Natural killer cell (primary cell): ENCODE results near the gene C9orf78. TPM values are rescaled to one million over a fixed set of nuclear protein-coding genes. Genes with fewer than 3 reads are reported as not detected.

ENCODE experiments used
- ATAC-seq, 3 donors: fragments of 150-1000 bp in 2 of 3; fragments of 200-7000 bp in 1 of 3; cut with Tn5 transposase; 1 replicate in 1 of 3; 2 replicates in 2 of 3; pipeline ENCODE4 v1.10.0; 2021; ENCODE audit warnings: mild to moderate bottlenecking in 2 of 3, moderate library complexity in 2 of 3
- DNase-seq, 2 donors: peaks; one replicate each; pipeline versions ENCODE4 v3.0.0 to v3.0.0-alpha.2; 2013 to 2021; ENCODE audit warnings: mixed read lengths in 1 of 2
- H3K27ac ChIP-seq: one replicate; pipeline ENCODE4 v1.5.1; 2013; ENCODE audit warnings: mild to moderate bottlenecking, low read length
- H3K27me3 ChIP-seq: one replicate; pipeline ENCODE4 v1.6.1; 2013; ENCODE audit warnings: low read length; ENCODE audit not compliant: control insufficient read depth, insufficient read depth
- H3K36me3 ChIP-seq: one replicate; pipeline ENCODE4 v1.6.1; 2013; ENCODE audit warnings: low read length; ENCODE audit not compliant: control insufficient read depth, insufficient read depth
- H3K4me1 ChIP-seq: one replicate; pipeline ENCODE4 v1.6.1; 2013; ENCODE audit warnings: low read length; ENCODE audit not compliant: control insufficient read depth, insufficient read depth
- H3K4me3 ChIP-seq: one replicate; pipeline ENCODE4 v1.5.1; 2013; ENCODE audit warnings: low read length
- H3K9me3 ChIP-seq: one replicate; pipeline ENCODE4 v1.6.1; 2013; ENCODE audit warnings: low read length; ENCODE audit not compliant: control insufficient read depth, insufficient read depth
- H3K27ac Mint-ChIP-seq, 2 donors: one replicate each; pipeline ENCODE4 v1.8.0; 2022; ENCODE audit warnings: mild to moderate bottlenecking in 2 of 2, mixed read lengths in 2 of 2, moderate library complexity in 1 of 2
- H3K27me3 Mint-ChIP-seq, 2 donors: one replicate each; pipeline ENCODE4 v1.8.0; 2022; ENCODE audit warnings: low read depth in 2 of 2, mixed read lengths in 2 of 2
- H3K36me3 Mint-ChIP-seq: one replicate; pipeline ENCODE4 v1.8.0; 2022; ENCODE audit warnings: mixed read lengths
- H3K4me1 Mint-ChIP-seq, 2 donors: one replicate each; pipeline ENCODE4 v1.8.0; 2022; ENCODE audit warnings: mixed read lengths in 2 of 2
- H3K4me3 Mint-ChIP-seq: one replicate; pipeline ENCODE4 v1.8.0; 2022; ENCODE audit warnings: mild to moderate bottlenecking, moderate library complexity, mixed read lengths
- H3K9me3 Mint-ChIP-seq, 2 donors: one replicate each; pipeline ENCODE4 v1.8.0; 2022; ENCODE audit warnings: mixed read lengths in 2 of 2
- CTCF ChIP-seq: fragments of 200-600 bp; IDR thresholded peaks from one replicate; pipeline ENCODE4 v1.8.0; 2022; ENCODE audit warnings: antibody characterized with exemption
- WGBS: methylation state at CpG from one replicate; pipeline ENCODE4 v1.1.7; 2013; ENCODE audit warnings: missing lambda C conversion rate; ENCODE audit not compliant: insufficient coverage; 5-methylcytosine and 5-hydroxymethylcytosine counted together
- intact Hi-C: fragments of 100-400 bp; cut with micrococcal nuclease; formaldehyde crosslinking; loops from one replicate; pipeline ENCODE4 v1.14.2; 2022
- total RNA-seq, 4 donors: library from RNA; stranded (reverse); fragments of 120-200 nt in 1 of 4; gene quantifications; one replicate each; pipeline versions ENCODE4 v1.2.3 to v1.2.4, GENCODE V29; 2013 to 2022

The C9orf78 gene
- total RNA-seq, 3 donors from 2014 or later (not counting 1 experiment from before 2014, with no cell fraction given): 93.7 to 97.9 (median 97.6) TPM

- no peaks in the 10 kb centered on the region for H3K36me3 Mint-ChIP-seq
- H3K4me3 Mint-ChIP-seq: peak overlapping the region; percentile 89
- no peaks in the 10 kb centered on the region for H3K9me3 Mint-ChIP-seq
- peak; percentile 22 to 51 (median 39) for ATAC-seq
- no peaks in the 10 kb centered on the region for H3K27me3 ChIP-seq
- H3K27me3 Mint-ChIP-seq: no peaks in the 10 kb centered on the region
- WGBS: 19% methylated on average over 25 of the region's 26 CpGs
- H3K4me1 Mint-ChIP-seq: peaks cover 19% of the 10 kb centered on the region in 2 donors
- no peaks in the 10 kb centered on the region for H3K9me3 ChIP-seq
- H3K4me3 ChIP-seq: peak overlapping the region; percentile 29
- H3K27ac ChIP-seq: peak overlapping the region; percentile 17
- peak overlapping the region; percentile 83 to 87 for H3K27ac Mint-ChIP-seq
- peak; percentile 26 to 58 for DNase-seq
- peaks cover 41% of the 10 kb centered on the region for H3K36me3 ChIP-seq
- H3K4me1 ChIP-seq: peaks cover 13% of the 10 kb centered on the region
- TF ChIP-seq CTCF: no peak
- intact Hi-C loops: loop anchor here (5.0 to 10.0 kb wide), 2 partner anchors 64 to 222 kb away; partner anchors contain the start of gene FNBP1
These were observed 12.1 kb downstream of the C9orf78 start for GRCh38 chr9:129822898-129823541.

GRCh38 chr9:129816501-129817435, 18.3 kb downstream of the C9orf78 start:
- Mint-ChIP-seq H3K36me3 (peaks cover 8% of the 10 kb centered on the region), H3K9me3 (no peaks in the 10 kb centered on the region), H3K27ac (peak overlapping the region in 1 of 2 donors; percentile 31), H3K4me1 (peaks cover 15 to 18% of the 10 kb centered on the region in 2 donors), H3K27me3 (no peaks in the 10 kb centered on the region), H3K4me3 (no peak overlapping the region)
- intact Hi-C loops: no loop called here
- peak in 1 of 3 donors; percentile 68 for ATAC-seq
- TF ChIP-seq CTCF: no peak
- H3K4me3 ChIP-seq: no peak overlapping the region
- WGBS: 90% methylated on average over 14 of the region's 14 CpGs
- no peak for DNase-seq
- H3K9me3 ChIP-seq: no peaks in the 10 kb centered on the region
- H3K4me1 ChIP-seq: no peaks in the 10 kb centered on the region
- no peaks in the 10 kb centered on the region for H3K27me3 ChIP-seq
- peaks cover 68% of the 10 kb centered on the region for H3K36me3 ChIP-seq
- no peak overlapping the region for H3K27ac ChIP-seq

- Mint-ChIP-seq H3K27me3 (no peaks in the 10 kb centered on the region), H3K27ac (no peak overlapping the region), H3K36me3 (peaks cover 8% of the 10 kb centered on the region), H3K4me3 (no peak overlapping the region), H3K4me1 (peaks cover 18 to 19% of the 10 kb centered on the region in 2 donors), H3K9me3 (no peaks in the 10 kb centered on the region)
- no peaks in the 10 kb centered on the region for H3K4me1 ChIP-seq
- DNase-seq (no peak), ATAC-seq (no peak)
- H3K27ac ChIP-seq: no peak overlapping the region
- 96% methylated on average over 11 of the region's 11 CpGs for WGBS
- H3K27me3 ChIP-seq: no peaks in the 10 kb centered on the region
- intact Hi-C loops: no loop called here
- H3K36me3 ChIP-seq: peaks cover 66% of the 10 kb centered on the region
- no peak for TF ChIP-seq CTCF
- no peak overlapping the region for H3K4me3 ChIP-seq
- H3K9me3 ChIP-seq: no peaks in the 10 kb centered on the region
These were observed 19.8 kb downstream of the C9orf78 start for GRCh38 chr9:129815278-129815677.
